Endothelial cell of umbilical vein (primary cell): ENCODE measurements around the gene LGALS3.

Experiments used
- POLR2A ChIP-seq: IDR thresholded peaks from 2 replicates; pipeline ENCODE4 v1.6.1; 2012; ENCODE audit warnings: low read depth, mild to moderate bottlenecking, control low read depth, low read length
- TF ChIP-seq, protein P1 (sequence below), 2 donors: IDR thresholded peaks; 1 replicate in 1 of 2; 2 replicates in 1 of 2; pipeline ENCODE4 v1.5.1; 2011; ENCODE audit warnings: low read length in 2 of 2, mild to moderate bottlenecking in 2 of 2, moderate library complexity in 2 of 2, control low read depth in 1 of 2, inconsistent platforms in 1 of 2, low read depth in 1 of 2; ENCODE audit not compliant: insufficient read depth in 1 of 2; ENCODE audit errors: extremely low read depth in 1 of 2

DNA sequence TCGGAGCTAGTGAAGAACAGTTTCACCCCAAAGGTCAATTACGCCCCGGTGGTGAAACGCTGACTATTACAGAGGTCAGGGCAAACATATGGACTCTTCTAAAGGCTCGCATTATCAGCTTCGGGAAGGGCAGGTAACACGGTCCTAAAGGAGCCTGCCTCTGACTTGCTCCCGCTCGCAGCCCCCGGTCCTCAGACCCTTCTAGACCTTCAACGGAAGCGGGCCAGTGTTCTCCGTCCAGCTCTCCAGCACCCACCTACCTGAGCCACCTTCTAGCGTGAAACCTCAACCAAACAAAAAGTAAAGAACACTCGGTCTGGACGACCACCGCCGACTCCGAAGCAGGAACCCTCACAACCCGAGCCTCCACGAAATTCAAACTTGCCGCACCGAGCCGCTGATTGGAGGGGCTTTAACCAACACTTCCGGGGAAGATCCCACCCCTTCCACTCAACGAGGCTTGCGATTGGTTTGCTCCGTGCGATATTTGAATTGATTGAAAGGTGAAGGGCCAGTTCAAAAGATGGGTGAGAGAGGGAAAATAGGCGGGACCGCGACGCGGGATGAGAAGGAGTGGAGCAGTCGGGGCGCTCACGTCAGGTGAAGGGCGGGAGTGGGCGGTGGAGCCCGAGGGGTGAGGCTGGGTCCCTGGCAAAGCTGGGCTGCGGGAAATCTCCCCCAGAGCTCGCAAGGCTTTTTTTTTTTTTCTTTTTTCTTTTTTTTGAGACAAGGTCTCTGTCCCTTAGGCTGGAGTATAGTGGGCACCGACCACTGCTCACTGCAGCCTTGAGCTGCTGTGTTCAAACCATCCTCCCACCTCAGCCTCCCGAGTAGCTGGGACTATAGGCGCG is 62.4 kb downstream of the LGALS3 start, which contains the start of gene DLGAP5:
- TF ChIP-seq, protein P1, sequence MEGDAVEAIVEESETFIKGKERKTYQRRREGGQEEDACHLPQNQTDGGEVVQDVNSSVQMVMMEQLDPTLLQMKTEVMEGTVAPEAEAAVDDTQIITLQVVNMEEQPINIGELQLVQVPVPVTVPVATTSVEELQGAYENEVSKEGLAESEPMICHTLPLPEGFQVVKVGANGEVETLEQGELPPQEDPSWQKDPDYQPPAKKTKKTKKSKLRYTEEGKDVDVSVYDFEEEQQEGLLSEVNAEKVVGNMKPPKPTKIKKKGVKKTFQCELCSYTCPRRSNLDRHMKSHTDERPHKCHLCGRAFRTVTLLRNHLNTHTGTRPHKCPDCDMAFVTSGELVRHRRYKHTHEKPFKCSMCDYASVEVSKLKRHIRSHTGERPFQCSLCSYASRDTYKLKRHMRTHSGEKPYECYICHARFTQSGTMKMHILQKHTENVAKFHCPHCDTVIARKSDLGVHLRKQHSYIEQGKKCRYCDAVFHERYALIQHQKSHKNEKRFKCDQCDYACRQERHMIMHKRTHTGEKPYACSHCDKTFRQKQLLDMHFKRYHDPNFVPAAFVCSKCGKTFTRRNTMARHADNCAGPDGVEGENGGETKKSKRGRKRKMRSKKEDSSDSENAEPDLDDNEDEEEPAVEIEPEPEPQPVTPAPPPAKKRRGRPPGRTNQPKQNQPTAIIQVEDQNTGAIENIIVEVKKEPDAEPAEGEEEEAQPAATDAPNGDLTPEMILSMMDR (IDR thresholded peaks at IDR 0.05; ENCODE audit: extremely low read depth in 1 of 2, insufficient read depth in 1 of 2, low read depth in 1 of 2, low read length in 2 of 2), result no peak
- TF ChIP-seq POLR2A, result peak; percentile 58
